GM21528 (cell line): ENCODE measurements around the gene PRKCA.
"Not testable (repeated sequence)": the region's sequence is repeated elsewhere in the genome, so short reads cannot be mapped to it uniquely, and the experiment has no call there.

ENCODE experiments used
- ATAC-seq: cut with Tn5 transposase; IDR thresholded peaks from one replicate; pipeline ENCODE4 v1.9.1; 2021; ENCODE audit warnings: mild to moderate bottlenecking, moderate library complexity; ENCODE audit not compliant: unreplicated experiment, low FRiP score

PRKCA gene

GRCh38 chr17:66474806-66475497, 172.5 kb downstream of the PRKCA start:
- ATAC-seq, result no peak

GRCh38 chr17:66476014-66476413, 173.6 kb downstream of the PRKCA start:
- ATAC-seq, result no peak

- ATAC-seq, result no peak
These were observed 175.3 kb downstream of the PRKCA start for GRCh38 chr17:66477615-66478283.

- ATAC-seq, result not testable (repeated sequence)
These were observed 176.9 kb downstream of the PRKCA start for GRCh38 chr17:66479230-66479889.

- no peak for ATAC-seq
These were observed 177.8 kb downstream of the PRKCA start for GRCh38 chr17:66480243-66480642.

GRCh38 chr17:66480802-66481201, 178.4 kb downstream of the PRKCA start:
- ATAC-seq, result no peak

- no peak for ATAC-seq
These were observed 178.9 kb downstream of the PRKCA start for GRCh38 chr17:66481271-66481670.

- no peak for ATAC-seq
These were observed 181.5 kb downstream of the PRKCA start for GRCh38 chr17:66483906-66484305.

- no peak for ATAC-seq
These were observed 183.0 kb downstream of the PRKCA start for GRCh38 chr17:66485309-66485947.

- ATAC-seq, result no peak
These were observed 184.7 kb downstream of the PRKCA start for GRCh38 chr17:66487121-66487520.

- ATAC-seq, result no peak
These were observed 185.6 kb downstream of the PRKCA start for GRCh38 chr17:66487981-66488468.

- no peak for ATAC-seq
These were observed 186.5 kb downstream of the PRKCA start for GRCh38 chr17:66488864-66489263.

GRCh38 chr17:66489576-66489975, 187.2 kb downstream of the PRKCA start:
- not testable (repeated sequence) for ATAC-seq

- no peak for ATAC-seq
These were observed 188.8 kb downstream of the PRKCA start for GRCh38 chr17:66491213-66491612.

GRCh38 chr17:66491665-66492064, 189.3 kb downstream of the PRKCA start:
- no peak for ATAC-seq

- no peak for ATAC-seq
These were observed 189.7 kb downstream of the PRKCA start for GRCh38 chr17:66492080-66492479.

GRCh38 chr17:66492561-66493005, 190.2 kb downstream of the PRKCA start:
- ATAC-seq, result no peak

- ATAC-seq, result no peak
These were observed 191.0 kb downstream of the PRKCA start for GRCh38 chr17:66493283-66494019.

- no peak for ATAC-seq
These were observed 191.8 kb downstream of the PRKCA start for GRCh38 chr17:66494023-66494803.
